PC-3 (cell line): ENCODE results near the gene LARP6. TPM values are rescaled to one million over a fixed set of nuclear protein-coding genes. Genes with fewer than 3 reads are reported as not detected.

Experiments used
- ATAC-seq: fragments of 200-7000 bp; cut with Tn5 transposase; 2 replicates; pipeline ENCODE4 v1.9.1; 2020; ENCODE audit warnings: mild to moderate bottlenecking, moderate library complexity
- BruUV-seq: library from RNA; stranded (reverse); fragments of 400-500 nt; replicated peaks from 2 replicates; lab custom pipeline; 2021; lab: Mats Ljungman, UMichigan
- CTCF ChIA-PET: fragments of 300-600 bp; sonication (Branson Sonifier 250); formaldehyde crosslinking; loops from one replicate; lab custom pipeline; 2022; ENCODE audit warnings: antibody characterized with exemption; lab: Charles Lee
- POLR2A ChIA-PET: fragments of 300-600 bp; sonication (Branson Sonifier 250); formaldehyde crosslinking; loops from one replicate; lab custom pipeline; 2022; ENCODE audit warnings: antibody characterized with exemption; ENCODE audit not compliant: unreplicated experiment; lab: Charles Lee
- DNase-seq: peaks from one replicate; pipeline ENCODE4 v3.0.0-alpha.2; 2015
- H2AFZ ChIP-seq: fragments of 300-600 bp; sonication (generic); 2 replicates; pipeline ENCODE4 v1.6.0; 2016; ENCODE audit warnings: antibody characterized with exemption, low read length
- H3F3A ChIP-seq: fragments of 300-600 bp; sonication (generic); one replicate; pipeline ENCODE4 v1.6.0; 2017; ENCODE audit warnings: antibody characterized with exemption, low read length, control low read depth, mild to moderate bottlenecking; ENCODE audit not compliant: unreplicated experiment
- H3K27ac ChIP-seq: fragments of 300-600 bp; sonication (generic); 2 replicates; pipeline ENCODE4 v1.5.1; 2016; ENCODE audit warnings: mild to moderate bottlenecking, low read length
- H3K27me3 ChIP-seq: fragments of 300-600 bp; sonication (generic); 2 replicates; pipeline ENCODE4 v1.6.1; 2016; ENCODE audit warnings: low read length, mixed read lengths
- H3K36me3 ChIP-seq: fragments of 300-600 bp; sonication (generic); 2 replicates; pipeline ENCODE4 v1.6.1; 2016; ENCODE audit warnings: low read depth, mixed run types, low read length, mixed read lengths
- H3K4me1 ChIP-seq: fragments of 300-600 bp; sonication (generic); 2 replicates; pipeline ENCODE4 v1.5.1; 2016; ENCODE audit warnings: low read length; ENCODE audit not compliant: insufficient read depth
- H3K4me2 ChIP-seq: fragments of 300-600 bp; sonication (generic); 2 replicates; pipeline ENCODE4 v1.6.0; 2016; ENCODE audit warnings: low read length
- H3K4me3 ChIP-seq: fragments of 300-600 bp; sonication (generic); 2 replicates; pipeline ENCODE4 v1.5.1; 2016; ENCODE audit warnings: mild to moderate bottlenecking, low read length, mixed read lengths
- H3K79me2 ChIP-seq: fragments of 300-600 bp; sonication (generic); 2 replicates; pipeline ENCODE4 v1.6.1; 2017; ENCODE audit warnings: low read length, mixed read lengths
- H3K9ac ChIP-seq: fragments of 300-600 bp; sonication (generic); 2 replicates; pipeline ENCODE4 v1.6.0; 2016; ENCODE audit warnings: mild to moderate bottlenecking, low read length
- H3K9me2 ChIP-seq: fragments of 300-600 bp; sonication (generic); replicated peaks from 2 replicates; pipeline ENCODE4 v1.6.1; 2016; ENCODE audit warnings: mixed run types, low read length, mixed read lengths
- H3K9me3 ChIP-seq: fragments of 300-600 bp; sonication (generic); 2 replicates; pipeline ENCODE4 v1.6.1; 2016; ENCODE audit warnings: low read length, mixed read lengths
- H4K20me1 ChIP-seq: fragments of 300-600 bp; sonication (generic); 2 replicates; pipeline ENCODE4 v1.6.1; 2016; ENCODE audit warnings: low read length, mixed read lengths
- CTCF ChIP-seq: fragments of 300-600 bp; sonication (generic); conservative IDR thresholded peaks from 2 replicates; pipeline ENCODE4 v1.5.1; 2017; ENCODE audit warnings: antibody characterized with exemption, low read depth, mild to moderate bottlenecking, low read length
- EZH2 ChIP-seq: fragments of 300-600 bp; sonication (generic); IDR thresholded peaks from one replicate; pipeline ENCODE4 v1.6.1; 2017; ENCODE audit warnings: antibody characterized with exemption, mild to moderate bottlenecking, low read length; ENCODE audit not compliant: unreplicated experiment
- EZH2phosphoT487 ChIP-seq: fragments of 300-600 bp; sonication (generic); IDR thresholded peaks from 2 replicates; pipeline ENCODE4 v1.6.1; 2018; ENCODE audit warnings: mild to moderate bottlenecking, antibody characterized with exemption, low read length, borderline replicate concordance
- intact Hi-C: fragments of 100-400 bp; cut with micrococcal nuclease; formaldehyde crosslinking; loops from 2 replicates; pipeline ENCODE4 v1.9.0; 2023
- total RNA-seq: library from RNA; depleted of rRNA; stranded (reverse); fragments of >200 nt; gene quantifications from 2 replicates; pipeline ENCODE4 v1.2.3, GENCODE V29; 2014

Gene LARP6
- total RNA-seq, 1 experiment from 2014 or later: 133 TPM

GRCh38 chr15:70870051-70870450 is 16.1 kb upstream of the LARP6 start:
- Histone ChIP-seq H3K4me1 (peaks cover 13% of the 10 kb centered on the region), H4K20me1 (no peaks in the 10 kb centered on the region), H2AFZ (no peak overlapping the region), H3K27me3 (no peaks in the 10 kb centered on the region), H3K4me3 (no peak overlapping the region), H3F3A (no peaks in the 10 kb centered on the region), H3K27ac (no peak overlapping the region), H3K9ac (no peak overlapping the region), H3K36me3 (no peaks in the 10 kb centered on the region), H3K9me3 (no peaks in the 10 kb centered on the region), H3K9me2 (no peaks in the 10 kb centered on the region), H3K79me2 (no peaks in the 10 kb centered on the region), H3K4me2 (0 out of 2 replicates have a peak overlapping the region, but pooled peaks have one; percentile 8)
- ATAC-seq (peak; percentile 31; the same call in 1 of the 2 replicates), DNase-seq (peak; percentile 54)
- ChIA-PET CTCF (no interaction called here), POLR2A (interaction anchor here (0.5 kb wide), 1 partner anchor 31 kb away, joined by 8 read pairs; no protein-coding TSS in a partner anchor)
- intact Hi-C loops: loop anchor here (10.0 kb wide), 1 partner anchor 105 kb away; the partner anchor contains the start of gene UACA
- no TSS peak for BruUV-seq
- TF ChIP-seq EZH2: no peak
- TF ChIP-seq CTCF: no peak
- no peak for TF ChIP-seq EZH2phosphoT487

GRCh38 chr15:70869346-70869745 is 15.4 kb upstream of the LARP6 start:
- intact Hi-C loops: no loop called here
- Histone ChIP-seq H3K4me3 (no peak overlapping the region), H4K20me1 (no peaks in the 10 kb centered on the region), H3K27me3 (no peaks in the 10 kb centered on the region), H3K27ac (no peak overlapping the region), H2AFZ (no peak overlapping the region), H3F3A (no peaks in the 10 kb centered on the region), H3K9ac (no peak overlapping the region), H3K79me2 (no peaks in the 10 kb centered on the region), H3K36me3 (no peaks in the 10 kb centered on the region), H3K9me2 (no peaks in the 10 kb centered on the region), H3K4me2 (no peak overlapping the region), H3K9me3 (no peaks in the 10 kb centered on the region), H3K4me1 (peaks cover 10% of the 10 kb centered on the region)
- BruUV-seq: no TSS peak
- POLR2A ChIA-PET: no interaction called here
- ATAC-seq: no peak
- no peak for TF ChIP-seq EZH2phosphoT487
- no peak for TF ChIP-seq CTCF
- DNase-seq: no peak
- CTCF ChIA-PET: no interaction called here

- Histone ChIP-seq H3K4me3 (no peak overlapping the region), H3K36me3 (no peaks in the 10 kb centered on the region), H3K27ac (no peak overlapping the region), H3F3A (peaks cover 2% of the 10 kb centered on the region), H2AFZ (no peak overlapping the region), H3K27me3 (no peaks in the 10 kb centered on the region), H3K9ac (no peak overlapping the region), H3K79me2 (no peaks in the 10 kb centered on the region), H3K4me2 (no peak overlapping the region), H3K4me1 (peaks cover 23% of the 10 kb centered on the region), H3K9me3 (no peaks in the 10 kb centered on the region), H4K20me1 (no peaks in the 10 kb centered on the region), H3K9me2 (no peaks in the 10 kb centered on the region)
- POLR2A ChIA-PET: no interaction called here
- CTCF ChIA-PET: interaction anchor here (0.6 kb wide), 1 partner anchor 246 kb away, joined by 3 read pairs; no protein-coding TSS in a partner anchor
- no TSS peak for BruUV-seq
- no peak for DNase-seq
- ATAC-seq: no peak
- TF ChIP-seq EZH2 (no peak), EZH2phosphoT487 (no peak), CTCF (no peak)
- intact Hi-C loops: no loop called here
These were observed 14.0 kb upstream of the LARP6 start for GRCh38 chr15:70867911-70868467.
